Motor neuron (in vitro differentiated cells): ENCODE results near the gene DENND1A. TPM values are rescaled to one million over a fixed set of nuclear protein-coding genes. Genes with fewer than 3 reads are reported as not detected.
A peak's percentile ranks its signal among the peaks of the same experiment; 100 is the strongest.

Source experiments
- ATAC-seq, 8 experiments: fragments of 200-7000 bp; cut with Tn5 transposase; replicated peaks in 6 of 8; 2 replicates each; pipeline ENCODE4 v1.8.0; 2021; ENCODE audit warnings: mild to moderate bottlenecking in 8 of 8, moderate library complexity in 8 of 8
- H3K27ac ChIP-seq, 2 donors: fragments of 250-450 bp; sonication (Bioruptor Pico); 2 replicates each; pipeline ENCODE4 v1.9.0; 2021; ENCODE audit warnings: antibody characterized with exemption in 2 of 2, mild to moderate bottlenecking in 2 of 2, moderate library complexity in 1 of 2
- H3K4me1 ChIP-seq, 2 donors: fragments of 250-450 bp; sonication (Bioruptor Pico); replicated peaks in 1 of 2; 2 replicates each; pipeline ENCODE4 v1.6.1; 2021; ENCODE audit warnings: antibody characterized with exemption in 2 of 2, mild to moderate bottlenecking in 2 of 2, moderate library complexity in 1 of 2
- H3K4me3 ChIP-seq, 5 donors: fragments of 250-450 bp; sonication (Bioruptor Pico); 2 replicates each; pipeline ENCODE4 v1.9.0; 2021; ENCODE audit warnings: antibody characterized with exemption in 5 of 5, mild to moderate bottlenecking in 5 of 5, moderate library complexity in 4 of 5
- WGBS, 10 experiments: fragments of 450-650 bp; shearing (Covaris generic); methylation state at CpG; one replicate each; pipeline ENCODE4 v1.0.0; 2022; 5-methylcytosine and 5-hydroxymethylcytosine counted together
- in situ Hi-C, 9 experiments: fragments of 400-800 bp; cut with MboI; loops; one replicate each; pipeline ENCODE4 v1.15.0; 2021; ENCODE audit warnings: low sequenced_read_pairs in 9 of 9, low pct_unique_long_range_greater_than_20kb in 2 of 9; ENCODE audit not compliant: unreplicated experiment in 9 of 9
- total RNA-seq, 8 experiments: library from RNA; unstranded; fragments of 300-600 nt; gene quantifications; 2 replicates each; pipeline versions ENCODE4 v1.2.3 to v1.2.4, GENCODE V29; 2022

Gene DENND1A
- total RNA-seq, 8 experiments from 2014 or later: 9.2 to 27.8 (median 13.8) TPM

DNA sequence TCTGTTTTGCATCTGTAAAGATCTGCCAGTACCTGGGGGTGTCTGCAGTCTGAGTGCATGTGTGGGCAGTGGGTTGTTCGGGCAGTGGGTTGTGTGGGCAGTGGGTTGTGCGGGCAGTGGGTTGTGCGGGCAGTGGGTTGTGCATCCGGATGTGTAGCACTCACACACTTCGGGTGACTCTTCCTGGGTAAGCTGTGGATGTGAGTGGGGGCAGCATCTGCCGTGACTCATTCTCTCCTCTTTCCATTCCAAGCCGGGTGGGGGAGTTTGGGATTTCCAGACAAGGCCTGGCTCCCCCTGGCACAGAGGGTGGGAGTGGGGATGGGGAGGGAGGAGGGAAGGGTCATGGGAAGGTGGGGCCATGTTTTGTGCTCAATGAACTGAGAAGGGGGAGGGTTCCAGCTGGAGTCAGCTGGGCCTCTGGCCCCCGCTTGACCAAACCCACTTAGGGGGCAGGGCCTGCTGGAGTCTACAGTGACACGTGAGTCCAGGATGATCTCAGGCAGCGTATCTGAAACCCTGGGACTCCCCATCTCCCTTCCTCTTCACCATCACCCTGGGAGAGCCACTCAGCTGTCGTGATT lies 565.6 kb downstream of the DENND1A start:
- Histone ChIP-seq H3K4me1 (peaks cover 32 to 50% of the 10 kb centered on the region in 2 donors), H3K4me3 (no peak overlapping the region), H3K27ac (peak overlapping the region; percentile 57 to 72)
- in situ Hi-C loops: loop anchor here in 1 of 9 experiments (25.0 kb wide), 1 partner anchor 277 kb away; no protein-coding TSS in a partner anchor
- ATAC-seq: peak in 7 of 8 experiments; percentile 50 to 81 (median 76)
- 40 to 87% (median 40%) methylated on average over 1 to 3 of the region's 11 CpGs; no CpG with 5 or more reads in 7 of the 10 experiments for WGBS, 10 experiments

DNA sequence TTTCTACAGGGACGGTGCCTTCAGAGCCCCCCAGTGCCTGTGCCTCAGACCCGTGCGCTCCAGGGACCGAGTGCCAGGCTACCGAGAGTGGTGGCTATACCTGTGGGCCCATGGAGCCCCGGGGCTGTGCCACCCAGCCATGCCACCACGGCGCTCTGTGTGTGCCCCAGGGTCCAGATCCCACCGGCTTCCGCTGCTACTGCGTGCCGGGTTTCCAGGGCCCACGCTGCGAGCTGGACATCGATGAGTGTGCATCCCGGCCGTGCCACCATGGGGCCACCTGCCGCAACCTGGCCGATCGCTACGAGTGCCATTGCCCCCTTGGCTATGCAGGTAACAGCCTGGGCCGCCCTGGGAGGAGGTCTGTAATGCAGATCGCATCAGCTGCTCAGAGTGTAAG lies 567.1 kb downstream of the DENND1A start:
- in situ Hi-C loops: loop anchor here in 1 of 9 experiments (25.0 kb wide), 1 partner anchor 276 kb away; no protein-coding TSS in a partner anchor
- H3K27ac ChIP-seq: no peak overlapping the region
- peaks cover 47 to 64% of the 10 kb centered on the region in 2 donors for H3K4me1 ChIP-seq
- no peak overlapping the region for H3K4me3 ChIP-seq
- WGBS, 10 experiments: 66 to 95% (median 72%) methylated on average over 2 to 12 of the region's 23 CpGs; no CpG with 5 or more reads in 7 of the 10 experiments
- no peak for ATAC-seq

DNA sequence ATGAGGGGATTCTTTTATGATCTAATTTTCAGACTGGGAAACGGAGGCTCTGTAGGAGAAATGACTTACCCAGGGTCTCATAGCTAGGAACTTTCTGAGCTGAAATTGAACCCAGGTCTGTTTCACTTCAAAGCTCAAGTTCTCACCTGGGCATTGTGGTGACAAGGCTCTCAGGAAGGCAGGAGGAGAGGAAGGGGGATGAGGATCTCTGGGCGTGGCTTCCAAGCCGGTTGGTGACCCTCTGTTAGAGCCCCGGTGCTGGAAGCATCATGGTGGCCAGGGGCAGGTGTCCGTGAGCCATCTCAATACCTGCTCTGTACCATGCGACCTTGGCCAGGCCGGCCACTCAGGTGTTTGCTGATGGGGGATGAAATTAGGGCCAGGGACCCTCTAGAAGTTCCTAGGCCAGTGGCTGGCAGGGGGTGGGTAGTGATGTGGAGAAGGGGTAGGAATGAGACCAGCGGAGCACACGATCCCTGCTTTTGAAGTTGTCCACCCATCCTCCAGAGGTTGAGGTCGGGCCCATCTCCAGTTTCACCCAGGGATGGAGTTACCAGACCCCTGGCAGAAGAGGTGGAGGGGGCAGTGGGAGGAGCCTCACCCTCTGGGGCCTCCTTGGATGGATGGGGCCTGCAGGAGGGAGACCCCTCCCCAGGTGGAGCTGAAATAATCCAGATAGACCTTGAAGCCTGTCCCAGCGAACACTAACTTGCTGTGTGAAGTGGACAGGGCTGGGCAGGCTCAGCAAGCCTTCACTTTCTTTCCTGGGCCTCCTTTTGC lies 568.0 kb downstream of the DENND1A start:
- peak overlapping the region in 1 of 2 donors; percentile 16 for H3K27ac ChIP-seq
- WGBS, 10 experiments: 6 to 100% (median 64%) methylated on average over 1 to 5 of the region's 11 CpGs; no CpG with 5 or more reads in 5 of the 10 experiments
- ATAC-seq: no peak
- peaks cover 57 to 71% of the 10 kb centered on the region in 2 donors for H3K4me1 ChIP-seq
- in situ Hi-C loops: loop anchor here in 1 of 9 experiments (25.0 kb wide), 1 partner anchor 275 kb away; no protein-coding TSS in a partner anchor
- H3K4me3 ChIP-seq: no peak overlapping the region

DNA sequence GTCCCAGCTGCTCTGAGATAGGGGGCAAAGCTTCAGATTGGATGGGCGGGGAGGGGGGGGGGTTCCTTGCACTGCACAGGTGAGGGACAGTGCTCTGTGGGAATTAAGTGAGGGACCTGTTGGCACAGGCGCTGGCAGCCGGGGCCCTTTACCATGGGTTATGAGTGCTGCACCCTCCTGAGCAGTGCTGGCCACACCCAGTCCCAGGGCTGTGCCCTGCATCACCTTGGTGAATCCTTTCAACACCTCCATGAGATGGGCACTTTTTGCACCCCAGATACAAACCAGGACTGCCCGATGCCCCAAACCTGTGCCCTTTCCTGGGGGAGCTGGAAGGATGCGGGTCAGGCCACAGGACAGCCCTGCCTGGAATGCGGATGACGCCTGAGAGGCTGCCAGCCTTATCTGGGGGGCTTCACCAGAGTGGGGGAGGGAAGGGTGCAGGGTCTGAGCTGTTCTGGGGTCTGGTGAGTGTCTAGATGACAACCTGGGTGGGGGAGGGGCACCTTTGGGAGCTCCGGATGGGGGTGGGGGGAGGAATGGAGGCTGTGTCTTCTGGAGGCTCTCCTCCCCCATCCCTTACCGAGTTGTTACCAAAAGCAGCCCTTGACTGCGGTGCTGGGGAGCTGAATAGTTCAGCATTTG lies 568.7 kb downstream of the DENND1A start:
- 47% methylated on average over 3 of the region's 10 CpGs; no CpG with 5 or more reads in 9 of the 10 experiments for WGBS, 10 experiments
- Histone ChIP-seq H3K4me1 (peaks cover 60 to 71% of the 10 kb centered on the region in 2 donors), H3K4me3 (no peak overlapping the region), H3K27ac (peak overlapping the region in 1 of 2 donors; percentile 81)
- ATAC-seq: no peak
- in situ Hi-C loops: loop anchor here in 1 of 9 experiments (25.0 kb wide), 1 partner anchor 274 kb away; no protein-coding TSS in a partner anchor

GRCh38 chr9:123360161-123361085 lies 569.5 kb downstream of the DENND1A start:
- in situ Hi-C loops: loop anchor here in 1 of 9 experiments (25.0 kb wide), 1 partner anchor 273 kb away; no protein-coding TSS in a partner anchor
- H3K4me3 ChIP-seq: peak overlapping the region in 3 of 5 donors; percentile 6 to 14 (median 7)
- WGBS, 10 experiments: 0 to 100% (median 0%) methylated on average over 1 to 7 of the region's 22 CpGs; no CpG with 5 or more reads in 5 of the 10 experiments
- peak in 7 of 8 experiments; percentile 4 to 67 (median 44) for ATAC-seq
- H3K4me1 ChIP-seq: peaks cover 63 to 74% of the 10 kb centered on the region in 2 donors
- peak overlapping the region; percentile 38 to 81 for H3K27ac ChIP-seq

DNA sequence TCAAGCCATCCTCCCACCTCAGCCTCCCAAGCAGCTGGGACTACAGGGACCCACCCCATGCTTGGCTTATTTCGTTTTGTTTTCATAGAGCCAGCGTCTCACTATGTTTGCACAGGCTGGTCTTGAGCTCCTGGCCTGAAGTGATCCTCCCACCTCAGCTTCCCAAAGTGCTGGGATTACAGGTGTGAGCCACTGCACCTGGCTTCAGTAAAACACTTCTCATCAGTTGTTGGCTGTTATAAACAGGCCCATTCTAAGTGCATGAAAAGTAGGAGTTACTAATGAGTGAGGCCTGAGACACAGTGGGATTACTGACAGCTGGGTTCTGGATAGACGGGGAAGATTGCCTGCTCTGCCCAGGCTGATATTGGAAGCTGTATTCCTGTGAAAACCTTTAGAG lies 570.4 kb downstream of the DENND1A start:
- no peak for ATAC-seq
- peaks cover 57 to 67% of the 10 kb centered on the region in 2 donors for H3K4me1 ChIP-seq
- peak overlapping the region in 1 of 2 donors; percentile 65 for H3K27ac ChIP-seq
- H3K4me3 ChIP-seq: no peak overlapping the region
- WGBS, 10 experiments: 0 to 83% (median 50%) methylated on average over 1 to 2 of the region's 3 CpGs; no CpG with 5 or more reads in 2 of the 10 experiments
- in situ Hi-C loops: loop anchor here in 3 of 9 experiments (10.0 to 25.0 kb wide), 2 partner anchors 272 to 275 kb away; no protein-coding TSS in a partner anchor

DNA sequence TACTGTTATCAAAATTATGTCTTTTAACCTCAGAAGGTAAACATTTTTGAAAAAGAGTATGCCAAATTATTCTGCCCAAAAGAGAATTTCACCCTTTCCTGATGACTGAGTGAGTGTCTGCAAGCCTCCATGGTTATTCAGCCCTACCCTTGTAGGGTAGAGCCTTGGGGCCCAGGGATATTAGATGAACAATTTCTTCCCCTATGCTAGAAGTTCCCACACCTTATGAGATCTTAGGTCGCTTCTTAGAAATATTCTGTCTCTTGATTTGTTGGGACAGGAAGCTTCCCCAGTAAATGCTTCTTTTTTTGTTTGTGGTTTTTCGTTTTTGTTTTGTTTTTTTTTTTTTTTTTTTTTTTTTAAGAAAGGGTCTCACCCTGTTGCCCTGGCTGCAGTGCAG lies 570.8 kb downstream of the DENND1A start:
- no peak overlapping the region for H3K4me3 ChIP-seq
- in situ Hi-C loops: loop anchor here in 3 of 9 experiments (10.0 to 25.0 kb wide), 2 partner anchors 272 to 274 kb away; no protein-coding TSS in a partner anchor
- peaks cover 53 to 63% of the 10 kb centered on the region in 2 donors for H3K4me1 ChIP-seq
- WGBS, 10 experiments: 0 to 49% (median 22%) methylated on average over 1 to 2 of the region's 2 CpGs
- peak overlapping the region; percentile 61 to 89 for H3K27ac ChIP-seq
- no peak for ATAC-seq

- peak overlapping the region; percentile 61 to 89 for H3K27ac ChIP-seq
- WGBS, 10 experiments: 11 to 76% (median 17%) methylated on average over 1 to 6 of the region's 10 CpGs; no CpG with 5 or more reads in 3 of the 10 experiments
- ATAC-seq: peak in 5 of 8 experiments; percentile 39 to 53 (median 44)
- peak overlapping the region in 2 of 5 donors; percentile 44 for H3K4me3 ChIP-seq
- in situ Hi-C loops: loop anchor here in 3 of 9 experiments (10.0 to 25.0 kb wide), 2 partner anchors 271 to 274 kb away; no protein-coding TSS in a partner anchor
- peaks cover 45 to 56% of the 10 kb centered on the region in 2 donors for H3K4me1 ChIP-seq
These were observed 571.6 kb downstream of the DENND1A start for GRCh38 chr9:123358181-123358905.

DNA sequence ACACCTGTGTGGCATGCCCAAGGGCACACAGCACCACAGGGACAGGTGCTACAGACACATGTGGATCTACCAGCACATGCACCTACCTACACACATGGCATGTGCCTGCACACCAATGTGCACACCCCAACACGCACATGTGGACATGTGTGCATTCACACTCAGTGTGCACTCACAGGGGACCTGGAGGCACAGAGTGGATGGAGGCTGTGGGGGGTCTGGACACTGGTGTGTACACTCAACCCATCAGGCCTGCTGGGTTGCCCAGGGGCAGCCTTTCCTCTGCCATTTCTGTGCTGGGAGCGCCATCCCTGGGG lies 572.2 kb downstream of the DENND1A start:
- H3K27ac ChIP-seq: peak overlapping the region; percentile 61 to 89
- in situ Hi-C loops: loop anchor here in 3 of 9 experiments (10.0 to 25.0 kb wide), 2 partner anchors 270 to 273 kb away; no protein-coding TSS in a partner anchor

DNA sequence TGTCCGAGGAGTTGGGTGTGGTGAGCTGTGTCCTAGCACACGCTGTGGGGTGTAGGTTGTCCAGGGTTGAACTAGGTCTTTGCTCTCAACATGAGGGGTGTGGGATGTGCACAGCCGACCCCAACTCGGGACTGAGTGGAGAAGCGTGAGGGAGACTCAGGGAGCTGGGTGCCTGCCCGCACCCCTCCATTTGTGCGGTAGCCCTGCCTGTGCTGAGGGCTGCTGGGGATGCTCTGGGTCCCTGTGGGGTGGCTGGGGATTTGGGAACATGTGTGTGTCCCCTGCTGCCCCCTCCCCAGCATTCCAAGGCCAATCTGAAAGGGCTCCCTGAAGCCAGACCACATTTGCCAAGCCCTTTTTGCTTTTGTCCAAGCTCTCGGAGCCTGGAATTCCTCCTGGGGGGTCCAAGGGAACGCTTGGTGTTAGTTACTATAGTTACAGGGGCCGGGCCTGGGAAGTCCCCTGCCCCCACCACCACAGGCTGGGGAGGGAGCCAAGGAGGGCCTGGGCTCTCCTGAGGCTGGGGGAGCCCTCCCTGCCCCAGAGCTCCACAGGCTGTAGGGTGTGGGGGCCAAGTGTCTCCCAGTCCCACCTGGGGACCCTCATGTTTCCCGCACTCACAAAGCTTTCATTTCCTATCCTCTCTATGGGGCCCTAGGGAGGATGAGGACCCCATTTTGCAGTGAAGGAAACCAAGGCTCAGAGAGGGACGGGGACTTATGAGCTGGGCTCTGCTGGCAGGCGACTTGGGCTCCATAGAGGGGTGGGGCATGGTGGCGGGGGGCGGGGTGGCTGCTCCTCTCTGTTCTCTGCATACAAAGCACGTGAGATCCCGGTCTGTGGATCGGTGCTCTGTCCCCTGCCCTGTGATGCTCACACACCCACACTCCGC lies 572.8 kb downstream of the DENND1A start:
- Histone ChIP-seq H3K4me3 (peak overlapping the region; percentile 20 to 48 (median 44)), H3K4me1 (peaks cover 45 to 51% of the 10 kb centered on the region in 2 donors), H3K27ac (peak overlapping the region; percentile 61 to 89)
- ATAC-seq: peak in 6 of 8 experiments; percentile 15 to 29 (median 25)
- WGBS, 10 experiments: 0 to 60% (median 36%) methylated on average over 1 to 3 of the region's 19 CpGs; no CpG with 5 or more reads in 6 of the 10 experiments
- in situ Hi-C loops: loop anchor here in 3 of 9 experiments (10.0 to 25.0 kb wide), 2 partner anchors 270 to 272 kb away; no protein-coding TSS in a partner anchor

More for the DNA sequence above, 572.2 kb downstream of the DENND1A start:
- 86% methylated on average over 1 of the region's 2 CpGs; no CpG with 5 or more reads in 9 of the 10 experiments for WGBS, 10 experiments
- H3K4me3 ChIP-seq: peak overlapping the region in 4 of 5 donors; percentile 37 to 48 (median 44)
- peaks cover 45 to 56% of the 10 kb centered on the region in 2 donors for H3K4me1 ChIP-seq
- peak in 2 of 8 experiments; percentile 0 to 1 for ATAC-seq
